ENCODE data around the gene AGBL1. TPM values are rescaled to one million over a fixed set of nuclear protein-coding genes. Genes with fewer than 3 reads are reported as not detected.

Gene AGBL1
- total and polyA plus RNA-seq, 2 donors (not counting 3 experiments of a cell fraction or from before 2014, with no cell fraction given) = not detected

DNA sequence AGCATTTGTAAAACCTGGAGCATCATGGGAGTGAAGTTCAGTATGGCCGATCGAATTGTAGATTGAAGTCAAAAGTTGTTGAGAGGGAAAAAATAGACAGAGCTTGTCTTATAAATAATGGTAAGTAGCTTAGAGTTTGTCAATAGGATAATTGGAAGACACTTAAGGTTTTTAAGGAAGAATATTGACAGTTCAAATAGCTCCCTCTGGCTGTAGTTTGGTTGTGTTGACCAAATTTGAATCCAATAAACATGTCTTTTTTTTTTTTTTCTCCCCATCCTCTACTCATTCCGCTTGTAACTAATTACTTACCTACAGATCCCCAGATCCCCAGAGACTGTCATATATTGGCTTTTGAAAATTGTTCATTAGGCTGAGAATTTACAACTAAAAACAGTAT, 677.0 kb downstream of the AGBL1 start:
- TF ChIP-seq JUN (IDR thresholded peaks at IDR 0.05; ENCODE audit: borderline replicate concordance, insufficient read depth, insufficient read length, low read depth) = no peak
- TF ChIP-seq, protein P1, sequence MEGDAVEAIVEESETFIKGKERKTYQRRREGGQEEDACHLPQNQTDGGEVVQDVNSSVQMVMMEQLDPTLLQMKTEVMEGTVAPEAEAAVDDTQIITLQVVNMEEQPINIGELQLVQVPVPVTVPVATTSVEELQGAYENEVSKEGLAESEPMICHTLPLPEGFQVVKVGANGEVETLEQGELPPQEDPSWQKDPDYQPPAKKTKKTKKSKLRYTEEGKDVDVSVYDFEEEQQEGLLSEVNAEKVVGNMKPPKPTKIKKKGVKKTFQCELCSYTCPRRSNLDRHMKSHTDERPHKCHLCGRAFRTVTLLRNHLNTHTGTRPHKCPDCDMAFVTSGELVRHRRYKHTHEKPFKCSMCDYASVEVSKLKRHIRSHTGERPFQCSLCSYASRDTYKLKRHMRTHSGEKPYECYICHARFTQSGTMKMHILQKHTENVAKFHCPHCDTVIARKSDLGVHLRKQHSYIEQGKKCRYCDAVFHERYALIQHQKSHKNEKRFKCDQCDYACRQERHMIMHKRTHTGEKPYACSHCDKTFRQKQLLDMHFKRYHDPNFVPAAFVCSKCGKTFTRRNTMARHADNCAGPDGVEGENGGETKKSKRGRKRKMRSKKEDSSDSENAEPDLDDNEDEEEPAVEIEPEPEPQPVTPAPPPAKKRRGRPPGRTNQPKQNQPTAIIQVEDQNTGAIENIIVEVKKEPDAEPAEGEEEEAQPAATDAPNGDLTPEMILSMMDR (IDR thresholded peaks at IDR 0.05; ENCODE audit: extremely low read depth in 1 of 2, insufficient read depth in 1 of 2, low read depth in 1 of 2, low read length in 2 of 2) = no peak
- TF ChIP-seq, protein P2, sequence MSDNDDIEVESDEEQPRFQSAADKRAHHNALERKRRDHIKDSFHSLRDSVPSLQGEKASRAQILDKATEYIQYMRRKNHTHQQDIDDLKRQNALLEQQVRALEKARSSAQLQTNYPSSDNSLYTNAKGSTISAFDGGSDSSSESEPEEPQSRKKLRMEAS (IDR thresholded peaks at IDR 0.05; ENCODE audit: insufficient read depth, insufficient read length) = no peak
- no peak for TF ChIP-seq GATA2 (IDR thresholded peaks at IDR 0.05; ENCODE audit: insufficient read depth, insufficient read length, low read depth, low read length)
- TF ChIP-seq MYC (IDR thresholded peaks at IDR 0.05; ENCODE audit: low read depth, low read length) = no peak
- no peak for TF ChIP-seq POLR2A (IDR thresholded peaks at IDR 0.05; ENCODE audit: low read depth, low read length)
- no peak for TF ChIP-seq EZH2 (IDR thresholded peaks at IDR 0.05; ENCODE audit: borderline replicate concordance, low read depth, low read length, severe bottlenecking)
- no peak for TF ChIP-seq FOS (IDR thresholded peaks at IDR 0.05; ENCODE audit: borderline replicate concordance, insufficient read depth, low read length)
- TF ChIP-seq POLR2AphosphoS5 (IDR thresholded peaks at IDR 0.05; ENCODE audit: insufficient read depth, low read depth, low read length) = no peak
- POLR2A ChIA-PET = no interaction called here
- no peak for DNase-seq (ENCODE audit: low read depth, low spot score)

More for the DNA sequence above, 677.0 kb downstream of the AGBL1 start:
- BruUV-seq (replicated peaks) = no TSS peak
- H3K4me2 ChIP-seq (ENCODE audit: insufficient read depth, low read length) = no peak overlapping the region
- no peaks in the 10 kb centered on the region for H3K27me3 ChIP-seq (ENCODE audit: control insufficient read depth in 2 of 2, insufficient read depth in 2 of 2, low read length in 2 of 2)
- no peaks in the 10 kb centered on the region for H4K20me1 ChIP-seq (replicated peaks; ENCODE audit: control insufficient read depth, extremely low read depth, insufficient read depth, low read length)
- H3K9me1 ChIP-seq (replicated peaks; ENCODE audit: control insufficient read depth, extremely low read depth, insufficient read depth, low read length) = no peaks in the 10 kb centered on the region
- intact Hi-C loops (cut with micrococcal nuclease) (no loop called here), dilution Hi-C loops (cut with MboI; ENCODE audit: extremely low pct_ligation_motif_present, low sequenced_read_pairs) (no loop called here)
- no peak overlapping the region for H2AFZ ChIP-seq (ENCODE audit: low read depth, low read length)
- no peak overlapping the region for H3K4me3 ChIP-seq (replicated peaks in 1 of 3; ENCODE audit: insufficient read depth in 1 of 3, low read depth in 1 of 3, low read length in 3 of 3)
- H3K9me3 ChIP-seq (replicated peaks; ENCODE audit: control insufficient read depth, insufficient read depth, low read length) = peaks cover 2% of the 10 kb centered on the region
- FAIRE-seq = no peak
- no peak overlapping the region for H3K9ac ChIP-seq (replicated peaks; ENCODE audit: extremely low read depth, insufficient read depth, low read length)
- no peaks in the 10 kb centered on the region for H3K36me3 ChIP-seq (ENCODE audit: control insufficient read depth in 2 of 2, extremely low read depth in 1 of 2, insufficient read depth in 2 of 2, low read length in 2 of 2)
- no peak overlapping the region for H3K27ac ChIP-seq (ENCODE audit: insufficient read depth, low read depth, low read length)
- CTCF ChIA-PET = no interaction called here
- no peaks in the 10 kb centered on the region for H3K79me2 ChIP-seq (ENCODE audit: control insufficient read depth, insufficient read depth, low read length)
- H3K4me1 ChIP-seq (ENCODE audit: control insufficient read depth, extremely low read depth, insufficient read depth, low read length) = no peaks in the 10 kb centered on the region

All from endothelial cell of umbilical vein (primary cell).